HepG2 (cell line): ENCODE data around the gene RASL10A. TPM values are rescaled to one million over a fixed set of nuclear protein-coding genes. Genes with fewer than 3 reads are reported as not detected.

ENCODE experiments used
- ATAC-seq: fragments of 200-7000 bp; cut with Tn5 transposase; 3 replicates; pipeline ENCODE4 v1.9.1; 2020; ENCODE audit warnings: mild to moderate bottlenecking, moderate library complexity
- BruUV-seq: library from RNA; stranded (reverse); fragments of 400-500 nt; replicated peaks from 2 replicates; lab custom pipeline; 2021; lab: Mats Ljungman, UMichigan
- CTCF ChIA-PET: fragments of 300-600 bp; formaldehyde crosslinking; extraction: SDS; loops from one replicate; lab custom pipeline; 2021; ENCODE audit warnings: low total read pairs, inconsistent platforms, low intra/inter-chr PET ratio; lab: Yijun Ruan, JAX
- POLR2A ChIA-PET: fragments of 350-600 bp; sonication (Branson Sonifier 250); formaldehyde crosslinking; loops from one replicate; lab custom pipeline; 2020; ENCODE audit warnings: antibody characterized with exemption, inconsistent platforms; lab: Yijun Ruan, JAX
- DNase-seq: peaks from one replicate; pipeline ENCODE4 v3.0.0-alpha.2; 2015; ENCODE audit warnings: low spot score
- FAIRE-seq: peaks from 3 replicates; lab custom pipeline; 2011; peaks lifted over from hg19 to GRCh38; lab: Jason Lieb, UNC
- H2AFZ ChIP-seq: one replicate; pipeline ENCODE4 v1.6.1; 2011; ENCODE audit warnings: low read length, inconsistent platforms
- H3K27ac ChIP-seq: fragments of 300-600 bp; 3 replicates; pipeline ENCODE4 v1.8.0; 2011; ENCODE audit warnings: mixed run types, mild to moderate bottlenecking, mixed read lengths, low read length, inconsistent platforms; ENCODE audit not compliant: insufficient read depth; ENCODE audit errors: extremely low read length
- H3K27me3 ChIP-seq, 2 experiments: fragments of 200-600 bp in 1 of 2; 2 replicates in 1 of 2; 3 replicates in 1 of 2; pipeline versions ENCODE4 v1.6.0 to v1.8.0; 2011; ENCODE audit warnings: low read length in 2 of 2, mild to moderate bottlenecking in 2 of 2, moderate library complexity in 2 of 2, inconsistent platforms in 1 of 2; ENCODE audit not compliant: insufficient read depth in 2 of 2, control insufficient read depth in 1 of 2
- H3K36me3 ChIP-seq, 2 experiments: fragments of 200-600 bp in 1 of 2; replicated peaks in 1 of 2; 2 replicates in 1 of 2; 3 replicates in 1 of 2; pipeline versions ENCODE4 v1.5.1 to v1.8.0; 2011; ENCODE audit warnings: low read length in 2 of 2, inconsistent platforms in 1 of 2; ENCODE audit not compliant: insufficient read depth in 2 of 2, control insufficient read depth in 1 of 2
- H3K4me1 ChIP-seq: 2 replicates; pipeline ENCODE4 v1.5.1; 2012; ENCODE audit warnings: low read length, inconsistent platforms; ENCODE audit not compliant: insufficient read depth
- H3K4me2 ChIP-seq: 2 replicates; pipeline ENCODE4 v1.6.0; 2011; ENCODE audit warnings: low read depth, low read length, inconsistent platforms
- H3K4me3 ChIP-seq, 3 experiments: fragments of 200-600 bp in 1 of 3; sonication (generic), shearing (Covaris generic) in 1 of 3; replicated peaks in 1 of 3; 2 replicates each; pipeline ENCODE4 v1.5.1; 2011 to 2016; ENCODE audit warnings: low read length in 3 of 3, inconsistent platforms in 2 of 3, low read depth in 2 of 3, mild to moderate bottlenecking in 2 of 3, control low read depth in 1 of 3, mixed read lengths in 1 of 3; ENCODE audit not compliant: insufficient read depth in 1 of 3
- H3K79me2 ChIP-seq: one replicate; pipeline ENCODE4 v1.6.1; 2011; ENCODE audit warnings: low read length, inconsistent platforms; ENCODE audit not compliant: insufficient read depth
- H3K9ac ChIP-seq: 2 replicates; pipeline ENCODE4 v1.6.0; 2011; ENCODE audit warnings: mild to moderate bottlenecking, low read depth, low read length, inconsistent platforms; ENCODE audit not compliant: insufficient read depth
- H3K9me3 ChIP-seq: 2 replicates; pipeline ENCODE4 v1.5.1; 2012; ENCODE audit warnings: mild to moderate bottlenecking, low read length
- H4K20me1 ChIP-seq: 2 replicates; pipeline ENCODE4 v1.6.0; 2011; ENCODE audit warnings: inconsistent platforms, mild to moderate bottlenecking, low read length, moderate library complexity; ENCODE audit not compliant: insufficient read depth
- ASH2L ChIP-seq: fragments of 300-600, 200-600 bp; sonication (generic); IDR thresholded peaks from 2 replicates; pipeline ENCODE4 v1.7.0; 2017; ENCODE audit warnings: low read depth, mild to moderate bottlenecking, moderate library complexity, mixed read lengths, low read length; ENCODE audit not compliant: insufficient read length
- ATF5 ChIP-seq: sonication (generic); formaldehyde crosslinking; IDR thresholded peaks from 2 replicates; pipeline ENCODE4 v1.4.0; 2020; ENCODE audit warnings: mild to moderate bottlenecking, low read depth, missing genetic modification reagents
- FOXA3 ChIP-seq: IDR thresholded peaks from 2 replicates; pipeline ENCODE4 v1.6.1; 2016; ENCODE audit warnings: missing genetic modification reagents, missing compliant biosample characterization
- FOXC1 ChIP-seq: sonication (generic); formaldehyde crosslinking; IDR thresholded peaks from 2 replicates; pipeline ENCODE4 v1.8.0; 2022; ENCODE audit warnings: mild to moderate bottlenecking, missing genetic modification reagents, borderline replicate concordance
- HNF4G ChIP-seq, 2 experiments: sonication (generic) in 1 of 2; formaldehyde crosslinking in 1 of 2; IDR thresholded peaks; 2 replicates each; pipeline versions ENCODE4 v1.4.0 to v1.6.1; 2011 to 2020; ENCODE audit warnings: borderline replicate concordance in 2 of 2, low read depth in 2 of 2, mild to moderate bottlenecking in 2 of 2, low read length in 1 of 2, missing genetic modification reagents in 1 of 2, moderate library complexity in 1 of 2
- KDM1A ChIP-seq: IDR thresholded peaks from 2 replicates; pipeline ENCODE4 v1.6.1; 2016; ENCODE audit warnings: missing compliant biosample characterization
- MTERF4 ChIP-seq: sonication (generic); formaldehyde crosslinking; IDR thresholded peaks from 2 replicates; pipeline ENCODE4 v1.8.0; 2023; ENCODE audit warnings: mild to moderate bottlenecking, missing genetic modification reagents
- RBM22 ChIP-seq: fragments of 200-400 bp; formaldehyde crosslinking; optimal IDR thresholded peaks from 2 replicates; pipeline ENCODE3; 2017; ENCODE audit warnings: mild to moderate bottlenecking, low read length, moderate library complexity
- SMC3 ChIP-seq: IDR thresholded peaks from 2 replicates; pipeline ENCODE4 v1.6.1; 2011; ENCODE audit warnings: low read length, improper control_type of control experiment
- TCF12 ChIP-seq, 2 experiments: fragments of 450-650 bp in 1 of 2; sonication (generic) in 1 of 2; formaldehyde crosslinking in 1 of 2; IDR thresholded peaks; 2 replicates each; pipeline versions ENCODE4 v1.6.1 to v1.8.0; 2017 to 2022; ENCODE audit warnings: antibody characterized with exemption in 1 of 2, mild to moderate bottlenecking in 1 of 2, missing genetic modification reagents in 1 of 2, moderate library complexity in 1 of 2
- YEATS4 ChIP-seq: sonication (generic); formaldehyde crosslinking; IDR thresholded peaks from 2 replicates; pipeline ENCODE4 v1.4.0; 2020; ENCODE audit warnings: missing genetic modification reagents, borderline replicate concordance
- ZNF235 ChIP-seq: sonication (generic); formaldehyde crosslinking; IDR thresholded peaks from 2 replicates; pipeline ENCODE4 v1.8.1; 2023; ENCODE audit warnings: mild to moderate bottlenecking, missing genetic modification reagents, borderline replicate concordance
- ZNF513 ChIP-seq: sonication (generic); formaldehyde crosslinking; conservative IDR thresholded peaks from 2 replicates; pipeline ENCODE4 v1.5.0; 2020; ENCODE audit warnings: missing genetic modification reagents
- ZNF776 ChIP-seq: sonication (generic); formaldehyde crosslinking; IDR thresholded peaks from 2 replicates; pipeline ENCODE4 v1.4.0; 2020; ENCODE audit warnings: mild to moderate bottlenecking, missing genetic modification reagents
- ZNF784 ChIP-seq: sonication (generic); formaldehyde crosslinking; IDR thresholded peaks from 2 replicates; pipeline ENCODE4 v1.5.1; 2020; ENCODE audit warnings: missing genetic modification reagents, mild to moderate bottlenecking, borderline replicate concordance
- WGBS: methylation state at CpG from one replicate; pipeline ENCODE4 v1.1.6; 2017; ENCODE audit warnings: low lambda C conversion rate; 5-methylcytosine and 5-hydroxymethylcytosine counted together
- in situ Hi-C: cut with HindIII; loops from 2 replicates; pipeline ENCODE4 v1.10.0; 2017; ENCODE audit warnings: low pct_unique_long_range_greater_than_20kb; ENCODE audit not compliant: extremely low pct_ligation_motif_present
- intact Hi-C: fragments of 100-400 bp; cut with micrococcal nuclease; formaldehyde crosslinking; loops from one replicate; pipeline ENCODE4 v1.10.0; 2022; ENCODE audit not compliant: unreplicated experiment
- polyA plus RNA-seq, 8 experiments: library from polyadenylated mRNA; depleted of rRNA in 3 of 8; stranded (reverse) in 7 of 8; unstranded in 1 of 8; fragments of >200 nt; fragmentation: Illumina TruSeq in 4 of 8; extraction: Trizol in 4 of 8; gene quantifications; 2 replicates each; pipeline versions ENCODE4 v1.2.1 to v1.2.3, GENCODE V29; 2011 to 2016; ENCODE audit warnings: low read depth in 4 of 8, missing spikeins in 1 of 8, mixed read lengths in 1 of 8; ENCODE audit not compliant: insufficient read depth in 1 of 8
- total RNA-seq, 5 experiments: library from RNA; depleted of rRNA; stranded (reverse); fragments of >200 nt; fragmentation: Illumina TruSeq; extraction: Trizol; gene quantifications; 2 replicates each; pipeline ENCODE4 v1.2.3, GENCODE V29; 2016; ENCODE audit warnings: low read depth in 1 of 5
- TF ChIP-seq, protein P1 (sequence below): IDR thresholded peaks from 2 replicates; pipeline ENCODE4 v1.6.1; 2012; ENCODE audit warnings: low read length, improper control_type of control experiment

RASL10A gene
- total and polyA plus RNA-seq, 2 of the 13 experiments (the other 11 are each of a cell fraction or from before 2014, with no cell fraction given), result 0.05 to 0.22 TPM

- H3K4me3 ChIP-seq, result peak overlapping the region; percentile 75 to 96 (median 93)
- intact Hi-C loops, result no loop called here
- peaks cover 3 to 28% of the 10 kb centered on the region in 2 experiments for H3K36me3 ChIP-seq
- peaks cover 44% of the 10 kb centered on the region for H3K4me1 ChIP-seq
- no peaks in the 10 kb centered on the region; a peak in 1 of 5 replicates for H3K27me3 ChIP-seq
- 1% methylated on average over 12 of the region's 32 CpGs for WGBS
- H2AFZ ChIP-seq, result no peak overlapping the region
- H4K20me1 ChIP-seq, result peaks cover 33% of the 10 kb centered on the region
- FAIRE-seq (no peak), DNase-seq (no peak), ATAC-seq (no peak)
- H3K9me3 ChIP-seq, result no peaks in the 10 kb centered on the region
- peak overlapping the region; percentile 90 for H3K4me2 ChIP-seq
- peaks cover 65% of the 10 kb centered on the region for H3K79me2 ChIP-seq
- TSS peak; percentile 77 for BruUV-seq
- in situ Hi-C loops, result no loop called here
- peak overlapping the region; percentile 98 for H3K27ac ChIP-seq
- peak overlapping the region; percentile 100 for H3K9ac ChIP-seq
- POLR2A ChIA-PET, result no interaction called here
- CTCF ChIA-PET, result no interaction called here
- no peak for TF ChIP-seq ZNF513
- TF ChIP-seq RBM22, result no peak
- no peak for TF ChIP-seq FOXA3 (CRISPR knock-in tag)
- TF ChIP-seq TCF12 (IDR thresholded peaks at IDR 0.05), result no peak
- TF ChIP-seq TCF12 (CRISPR knock-in tag; IDR thresholded peaks at IDR 0.05), result no peak
- TF ChIP-seq ASH2L, result no peak
- peak; percentile 29; the same call in 1 of the 2 replicates for TF ChIP-seq MTERF4 (CRISPR knock-in tag)
- no peak for TF ChIP-seq FOXC1 (CRISPR knock-in tag)
- TF ChIP-seq ZNF235, result peak; percentile 64; the same call in 1 of the 2 replicates
- peak; percentile 13; the same call in 1 of the 2 replicates for TF ChIP-seq ZNF776 (CRISPR knock-in tag)
- no peak for TF ChIP-seq ZNF784 (CRISPR knock-in tag)
- no peak for TF ChIP-seq ATF5 (CRISPR knock-in tag)
- TF ChIP-seq, protein P1, sequence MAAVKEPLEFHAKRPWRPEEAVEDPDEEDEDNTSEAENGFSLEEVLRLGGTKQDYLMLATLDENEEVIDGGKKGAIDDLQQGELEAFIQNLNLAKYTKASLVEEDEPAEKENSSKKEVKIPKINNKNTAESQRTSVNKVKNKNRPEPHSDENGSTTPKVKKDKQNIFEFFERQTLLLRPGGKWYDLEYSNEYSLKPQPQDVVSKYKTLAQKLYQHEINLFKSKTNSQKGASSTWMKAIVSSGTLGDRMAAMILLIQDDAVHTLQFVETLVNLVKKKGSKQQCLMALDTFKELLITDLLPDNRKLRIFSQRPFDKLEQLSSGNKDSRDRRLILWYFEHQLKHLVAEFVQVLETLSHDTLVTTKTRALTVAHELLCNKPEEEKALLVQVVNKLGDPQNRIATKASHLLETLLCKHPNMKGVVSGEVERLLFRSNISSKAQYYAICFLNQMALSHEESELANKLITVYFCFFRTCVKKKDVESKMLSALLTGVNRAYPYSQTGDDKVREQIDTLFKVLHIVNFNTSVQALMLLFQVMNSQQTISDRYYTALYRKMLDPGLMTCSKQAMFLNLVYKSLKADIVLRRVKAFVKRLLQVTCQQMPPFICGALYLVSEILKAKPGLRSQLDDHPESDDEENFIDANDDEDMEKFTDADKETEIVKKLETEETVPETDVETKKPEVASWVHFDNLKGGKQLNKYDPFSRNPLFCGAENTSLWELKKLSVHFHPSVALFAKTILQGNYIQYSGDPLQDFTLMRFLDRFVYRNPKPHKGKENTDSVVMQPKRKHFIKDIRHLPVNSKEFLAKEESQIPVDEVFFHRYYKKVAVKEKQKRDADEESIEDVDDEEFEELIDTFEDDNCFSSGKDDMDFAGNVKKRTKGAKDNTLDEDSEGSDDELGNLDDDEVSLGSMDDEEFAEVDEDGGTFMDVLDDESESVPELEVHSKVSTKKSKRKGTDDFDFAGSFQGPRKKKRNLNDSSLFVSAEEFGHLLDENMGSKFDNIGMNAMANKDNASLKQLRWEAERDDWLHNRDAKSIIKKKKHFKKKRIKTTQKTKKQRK, result no peak
- no peak for TF ChIP-seq HNF4G (IDR thresholded peaks at IDR 0.05; ENCODE audit: borderline replicate concordance, low read depth, low read length)
- no peak for TF ChIP-seq HNF4G (CRISPR knock-in tag; IDR thresholded peaks at IDR 0.05; ENCODE audit: borderline replicate concordance, low read depth)
- no peak for TF ChIP-seq YEATS4 (CRISPR knock-in tag)
- TF ChIP-seq KDM1A, result no peak
- TF ChIP-seq SMC3, result no peak
These were observed 48.0 kb downstream of the RASL10A start for GRCh38 chr22:29267462-29267857.
